DOHH2 (cell line): ENCODE measurements around the gene BABAM2.

ENCODE experiments used
- H3F3A ChIP-seq: fragments of 200-600 bp; sonication (generic), shearing (Covaris generic); 2 replicates; pipeline ENCODE4 v1.6.0; 2016; ENCODE audit warnings: antibody characterized with exemption, mild to moderate bottlenecking; ENCODE audit not compliant: control insufficient read depth, insufficient read depth
- H3K27ac ChIP-seq: fragments of 200-600 bp; sonication (generic); 2 replicates; pipeline ENCODE4 v1.5.1; 2014; ENCODE audit warnings: low read depth, mild to moderate bottlenecking, low read length, moderate library complexity
- H3K27me3 ChIP-seq: fragments of 200-600 bp; sonication (generic); 2 replicates; pipeline ENCODE4 v1.6.1; 2014; ENCODE audit warnings: mild to moderate bottlenecking, low read length, mixed read lengths; ENCODE audit not compliant: control insufficient read depth
- H3K36me3 ChIP-seq: fragments of 200-600 bp; sonication (generic); 2 replicates; pipeline ENCODE4 v1.6.1; 2014; ENCODE audit warnings: mild to moderate bottlenecking, low read length, moderate library complexity, mixed read lengths; ENCODE audit not compliant: control insufficient read depth
- H3K4me1 ChIP-seq: fragments of 200-600 bp; sonication (generic); 2 replicates; pipeline ENCODE4 v1.6.1; 2014; ENCODE audit warnings: mild to moderate bottlenecking, low read length, mixed read lengths; ENCODE audit not compliant: control insufficient read depth
- H3K4me2 ChIP-seq: fragments of 200-600 bp; sonication (generic); 2 replicates; pipeline ENCODE4 v1.6.0; 2014; ENCODE audit warnings: mild to moderate bottlenecking, low read length, moderate library complexity
- H3K4me3 ChIP-seq: fragments of 200-600 bp; sonication (generic); 2 replicates; pipeline ENCODE4 v1.5.1; 2014; ENCODE audit warnings: mild to moderate bottlenecking, low read length, mixed read lengths
- H3K79me2 ChIP-seq: fragments of 200-600 bp; sonication (generic); 2 replicates; pipeline ENCODE4 v1.6.1; 2014; ENCODE audit warnings: mild to moderate bottlenecking, low read length, mixed read lengths; ENCODE audit not compliant: control insufficient read depth
- H3K9me2 ChIP-seq: fragments of 200-600 bp; sonication (generic); replicated peaks from 2 replicates; pipeline ENCODE4 v1.6.1; 2014; ENCODE audit warnings: mild to moderate bottlenecking, low read length, mixed read lengths; ENCODE audit not compliant: control insufficient read depth
- H3K9me3 ChIP-seq: fragments of 200-600 bp; sonication (generic); 2 replicates; pipeline ENCODE4 v1.6.1; 2014; ENCODE audit warnings: antibody characterized with exemption, low read length, mixed read lengths; ENCODE audit not compliant: control insufficient read depth, insufficient read depth
- H4K20me1 ChIP-seq: fragments of 200-600 bp; sonication (generic); 2 replicates; pipeline ENCODE4 v1.6.0; 2014; ENCODE audit warnings: low read depth, mild to moderate bottlenecking, antibody characterized with exemption, low read length, moderate library complexity; ENCODE audit not compliant: control insufficient read depth, insufficient read depth
- EZH2phosphoT487 ChIP-seq: fragments of 200-600 bp; sonication (generic); IDR thresholded peaks from 2 replicates; pipeline ENCODE4 v1.6.1; 2017; ENCODE audit warnings: borderline replicate concordance, mild to moderate bottlenecking, antibody characterized with exemption, low read length, moderate library complexity, mixed read lengths
- TF ChIP-seq, protein P1 (sequence below): fragments of 200-600 bp; sonication (generic); IDR thresholded peaks from one replicate; pipeline ENCODE4 v1.5.1; 2014; ENCODE audit warnings: antibody characterized with exemption, mild to moderate bottlenecking, low read depth, low read length; ENCODE audit not compliant: poor library complexity, severe bottlenecking

Gene BABAM2

DNA sequence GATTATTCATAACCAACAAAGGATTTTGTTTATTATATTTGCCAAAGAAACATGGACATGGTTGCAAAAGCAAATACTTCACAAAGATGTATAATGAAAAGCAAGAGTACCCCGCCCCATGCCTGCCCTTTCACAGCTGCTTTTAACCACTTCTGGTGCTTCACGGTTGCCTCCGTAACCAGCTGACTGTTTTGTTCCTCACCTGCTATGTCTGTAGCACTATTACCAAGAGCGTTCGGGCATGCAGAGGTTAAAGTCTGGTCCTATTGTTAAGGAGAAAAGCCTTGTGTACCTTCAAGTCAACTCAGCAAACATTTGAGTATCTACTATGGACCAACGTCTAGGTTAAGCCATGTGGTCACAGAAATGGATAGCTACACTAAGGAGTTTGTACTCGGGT is 386.9 kb downstream of the BABAM2 start:
- H4K20me1 ChIP-seq, result no peaks in the 10 kb centered on the region
- no peaks in the 10 kb centered on the region for H3K79me2 ChIP-seq
- no peaks in the 10 kb centered on the region for H3F3A ChIP-seq
- H3K9me3 ChIP-seq, result no peaks in the 10 kb centered on the region
- H3K4me1 ChIP-seq, result no peaks in the 10 kb centered on the region
- H3K27me3 ChIP-seq, result no peaks in the 10 kb centered on the region
- H3K9me2 ChIP-seq, result no peaks in the 10 kb centered on the region
- H3K4me2 ChIP-seq, result no peak overlapping the region
- no peak for TF ChIP-seq EZH2phosphoT487
- TF ChIP-seq, protein P1, sequence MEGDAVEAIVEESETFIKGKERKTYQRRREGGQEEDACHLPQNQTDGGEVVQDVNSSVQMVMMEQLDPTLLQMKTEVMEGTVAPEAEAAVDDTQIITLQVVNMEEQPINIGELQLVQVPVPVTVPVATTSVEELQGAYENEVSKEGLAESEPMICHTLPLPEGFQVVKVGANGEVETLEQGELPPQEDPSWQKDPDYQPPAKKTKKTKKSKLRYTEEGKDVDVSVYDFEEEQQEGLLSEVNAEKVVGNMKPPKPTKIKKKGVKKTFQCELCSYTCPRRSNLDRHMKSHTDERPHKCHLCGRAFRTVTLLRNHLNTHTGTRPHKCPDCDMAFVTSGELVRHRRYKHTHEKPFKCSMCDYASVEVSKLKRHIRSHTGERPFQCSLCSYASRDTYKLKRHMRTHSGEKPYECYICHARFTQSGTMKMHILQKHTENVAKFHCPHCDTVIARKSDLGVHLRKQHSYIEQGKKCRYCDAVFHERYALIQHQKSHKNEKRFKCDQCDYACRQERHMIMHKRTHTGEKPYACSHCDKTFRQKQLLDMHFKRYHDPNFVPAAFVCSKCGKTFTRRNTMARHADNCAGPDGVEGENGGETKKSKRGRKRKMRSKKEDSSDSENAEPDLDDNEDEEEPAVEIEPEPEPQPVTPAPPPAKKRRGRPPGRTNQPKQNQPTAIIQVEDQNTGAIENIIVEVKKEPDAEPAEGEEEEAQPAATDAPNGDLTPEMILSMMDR, result no peak
- H3K4me3 ChIP-seq, result no peak overlapping the region
- no peak overlapping the region for H3K27ac ChIP-seq
- H3K36me3 ChIP-seq, result no peaks in the 10 kb centered on the region

DNA sequence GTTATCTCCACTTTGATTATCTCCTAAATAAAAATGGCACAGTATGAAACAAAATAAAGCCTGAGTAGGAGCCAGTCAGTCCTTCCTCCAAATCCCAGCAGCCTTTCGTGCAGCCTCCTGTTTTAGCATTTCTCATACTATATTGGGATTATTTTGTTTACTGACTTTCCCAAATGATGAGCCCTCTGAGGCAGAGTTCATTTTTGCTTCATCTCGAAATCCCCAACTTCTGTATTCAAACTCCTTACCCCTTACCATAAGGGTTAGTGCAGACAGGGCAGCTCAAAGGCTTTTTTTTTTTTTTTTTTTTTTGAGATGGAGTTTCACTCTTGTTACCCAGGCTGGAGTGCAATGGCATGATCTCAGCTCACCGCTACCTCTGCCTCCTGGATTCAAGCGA is 388.8 kb downstream of the BABAM2 start:
- no peaks in the 10 kb centered on the region for H3K9me3 ChIP-seq
- H3K9me2 ChIP-seq, result no peaks in the 10 kb centered on the region
- no peaks in the 10 kb centered on the region for H3K79me2 ChIP-seq
- no peak overlapping the region for H3K4me2 ChIP-seq
- H3F3A ChIP-seq, result no peaks in the 10 kb centered on the region
- no peaks in the 10 kb centered on the region for H4K20me1 ChIP-seq
- H3K27me3 ChIP-seq, result no peaks in the 10 kb centered on the region
- H3K36me3 ChIP-seq, result no peaks in the 10 kb centered on the region
- H3K4me1 ChIP-seq, result no peaks in the 10 kb centered on the region
- TF ChIP-seq, protein P1, result no peak
- no peak for TF ChIP-seq EZH2phosphoT487
- H3K27ac ChIP-seq, result no peak overlapping the region
- no peak overlapping the region for H3K4me3 ChIP-seq

DNA sequence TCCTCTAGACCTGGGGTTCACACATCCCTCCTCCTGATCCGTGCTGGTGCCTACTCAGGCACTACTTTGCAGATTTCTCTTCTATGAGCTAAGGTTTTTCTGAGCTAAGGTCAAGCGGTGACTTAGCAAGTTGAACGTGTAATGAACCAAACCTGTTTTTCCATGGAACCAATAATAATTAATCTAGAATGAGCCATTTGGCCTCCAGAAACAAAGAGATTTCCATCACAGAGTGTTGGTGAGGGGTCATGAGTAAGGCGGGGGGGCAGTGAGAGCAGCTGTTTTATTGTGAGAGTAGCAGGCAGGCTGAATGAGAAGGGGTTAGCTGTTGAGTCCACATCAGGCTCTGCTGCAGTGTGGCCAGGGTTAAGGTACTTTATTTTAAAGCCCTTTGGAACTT is 390.1 kb downstream of the BABAM2 start:
- Histone ChIP-seq H3K27ac (no peak overlapping the region), H3K9me2 (no peaks in the 10 kb centered on the region)
- TF ChIP-seq EZH2phosphoT487, result no peak
- TF ChIP-seq, protein P1, result no peak

DNA sequence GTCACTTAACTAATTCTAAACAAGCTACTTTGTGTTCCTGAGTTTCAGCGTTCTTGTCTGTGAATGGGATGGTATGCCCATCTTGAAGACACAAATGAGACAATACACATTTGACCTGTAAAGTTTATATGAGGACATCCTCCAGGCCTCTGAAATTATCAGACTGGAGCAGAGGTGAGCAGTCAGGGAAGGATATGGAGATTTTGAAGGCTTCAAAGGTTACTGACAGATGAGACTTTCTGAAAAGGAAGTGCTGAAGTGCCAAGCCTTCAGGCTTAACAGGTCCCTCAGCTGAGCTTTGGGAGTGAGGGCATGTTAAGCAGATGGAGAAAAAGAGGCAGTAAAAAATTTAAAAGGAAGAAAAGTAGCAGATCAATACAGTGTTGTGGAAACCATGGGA is 391.2 kb downstream of the BABAM2 start:
- Histone ChIP-seq H3K79me2 (no peaks in the 10 kb centered on the region), H3K9me2 (no peaks in the 10 kb centered on the region), H3K27me3 (no peaks in the 10 kb centered on the region), H3K4me2 (no peak overlapping the region), H3K27ac (no peak overlapping the region), H3K4me1 (no peaks in the 10 kb centered on the region), H3K9me3 (no peaks in the 10 kb centered on the region), H3F3A (no peaks in the 10 kb centered on the region), H3K4me3 (no peak overlapping the region), H3K36me3 (no peaks in the 10 kb centered on the region), H4K20me1 (no peaks in the 10 kb centered on the region)
- TF ChIP-seq EZH2phosphoT487, result no peak
- TF ChIP-seq, protein P1, result no peak

More for the DNA sequence above, 390.1 kb downstream of the BABAM2 start:
- H3K27me3 ChIP-seq, result no peaks in the 10 kb centered on the region
- no peak overlapping the region for H3K4me3 ChIP-seq
- no peaks in the 10 kb centered on the region for H3K4me1 ChIP-seq
- H3F3A ChIP-seq, result no peaks in the 10 kb centered on the region
- no peaks in the 10 kb centered on the region for H3K79me2 ChIP-seq
- no peaks in the 10 kb centered on the region for H3K9me3 ChIP-seq
- H3K36me3 ChIP-seq, result no peaks in the 10 kb centered on the region
- H4K20me1 ChIP-seq, result no peaks in the 10 kb centered on the region
- no peak overlapping the region for H3K4me2 ChIP-seq
